NB4 (cell line): ENCODE measurements around the gene C2orf80.

Experiments
- DNase-seq: peaks from one replicate; pipeline ENCODE4 v3.0.0; 2010; ENCODE audit warnings: low read depth
- H3K4me3 ChIP-seq: one replicate; pipeline ENCODE4 v1.5.1; 2011; ENCODE audit warnings: mild to moderate bottlenecking, low read depth, low read length, moderate library complexity
- CTCF ChIP-seq: IDR thresholded peaks from one replicate; pipeline ENCODE4 v1.5.1; 2012; ENCODE audit warnings: low read depth, low read length
- MAX ChIP-seq: IDR thresholded peaks from 2 replicates; pipeline ENCODE4 v1.6.1; 2011; ENCODE audit warnings: low read depth, low read length
- MYC ChIP-seq: IDR thresholded peaks from 2 replicates; pipeline ENCODE4 v1.6.1; 2011; ENCODE audit warnings: low read depth, low read length
- POLR2A ChIP-seq: IDR thresholded peaks from 2 replicates; pipeline ENCODE4 v1.6.1; 2011; ENCODE audit warnings: mild to moderate bottlenecking; ENCODE audit not compliant: insufficient read length; ENCODE audit errors: extremely low read depth

C2orf80 gene

GRCh38 chr2:208156439-208156838 lies 33.4 kb downstream of the C2orf80 start:
- TF ChIP-seq CTCF (no peak), POLR2A (no peak), MAX (no peak), MYC (no peak)
- DNase-seq = no peak
- no peak overlapping the region for H3K4me3 ChIP-seq

GRCh38 chr2:208153156-208153555 lies 36.7 kb downstream of the C2orf80 start:
- no peak for DNase-seq
- no peak overlapping the region for H3K4me3 ChIP-seq
- no peak for TF ChIP-seq MYC
- no peak for TF ChIP-seq CTCF
- no peak for TF ChIP-seq MAX
- TF ChIP-seq POLR2A = no peak

GRCh38 chr2:208150956-208151355 lies 38.9 kb downstream of the C2orf80 start:
- DNase-seq = no peak
- no peak overlapping the region for H3K4me3 ChIP-seq
- TF ChIP-seq CTCF = no peak

- no peak overlapping the region for H3K4me3 ChIP-seq
- no peak for DNase-seq
- TF ChIP-seq MAX (no peak), MYC (no peak), CTCF (no peak), POLR2A (no peak)
Observed at GRCh38 chr2:208150094-208150493, 39.7 kb downstream of the C2orf80 start.

- DNase-seq = no peak
- H3K4me3 ChIP-seq = no peak overlapping the region
- no peak for TF ChIP-seq MAX
- no peak for TF ChIP-seq MYC
- no peak for TF ChIP-seq POLR2A
- TF ChIP-seq CTCF = peak; percentile 7
Observed at GRCh38 chr2:208148803-208149202, 41.0 kb downstream of the C2orf80 start.

GRCh38 chr2:208147759-208148158 lies 42.1 kb downstream of the C2orf80 start:
- TF ChIP-seq MAX (no peak), CTCF (no peak), MYC (no peak), POLR2A (no peak)
- no peak overlapping the region for H3K4me3 ChIP-seq
- no peak for DNase-seq
